GM21390 (cell line): ENCODE results near the gene COMMD2.

Source experiments
- ATAC-seq: cut with Tn5 transposase; IDR thresholded peaks from one replicate; pipeline ENCODE4 v1.9.1; 2021; ENCODE audit not compliant: unreplicated experiment

COMMD2 gene

GRCh38 chr3:149705416-149705815 lies 46.9 kb downstream of the COMMD2 start:
- ATAC-seq: no peak

- ATAC-seq: no peak
These were observed 48.8 kb downstream of the COMMD2 start for GRCh38 chr3:149703466-149703865.

- no peak for ATAC-seq
These were observed 49.4 kb downstream of the COMMD2 start for GRCh38 chr3:149702691-149703441.

- ATAC-seq: no peak
These were observed 50.3 kb downstream of the COMMD2 start for GRCh38 chr3:149701977-149702350.

- peak; percentile 60 for ATAC-seq
These were observed 50.9 kb downstream of the COMMD2 start for GRCh38 chr3:149701206-149701976.
